KBM-7 (cell line): Measurements from ENCODE around the gene PTPN21.

ENCODE experiments used
- DNase-seq: peaks from one replicate; pipeline ENCODE4 v3.0.0-alpha.2; 2015
- in situ Hi-C: fragments of 300-500 bp; cut with MboI; formaldehyde crosslinking; loops from 2 replicates; pipeline ENCODE4 v1.14.3; 2020; ENCODE audit warnings: low sequenced_read_pairs, low pct_unique_long_range_greater_than_20kb, mixed read lengths

Gene PTPN21

DNA sequence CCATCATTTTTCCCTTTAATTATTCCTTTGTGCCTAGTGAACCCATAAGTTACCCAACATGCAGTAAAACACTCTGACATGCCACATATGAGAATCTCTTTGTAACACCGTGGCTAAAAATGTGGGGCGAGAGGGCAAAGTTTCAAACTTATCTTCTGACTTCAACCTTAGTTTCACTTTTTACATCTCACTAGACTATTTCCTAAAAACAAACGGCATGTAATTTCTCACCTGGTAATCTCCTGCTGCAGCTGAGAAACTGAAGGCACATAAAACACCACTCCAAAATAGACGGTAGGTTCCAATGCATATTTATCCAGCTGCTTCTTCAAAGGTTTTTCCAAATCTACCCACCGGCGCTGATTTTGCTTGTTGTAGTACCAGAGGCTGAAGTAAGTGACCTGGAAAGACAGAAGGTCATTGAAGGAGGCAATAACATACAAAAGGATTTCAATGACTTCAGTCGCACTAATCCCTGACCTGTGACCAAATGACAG, 37.9 kb downstream of the PTPN21 start:
- no peak for DNase-seq
- in situ Hi-C loops, result no loop called here

- in situ Hi-C loops, result no loop called here
- no peak for DNase-seq
Measured at GRCh38 chr14:88515499-88516221, 39.1 kb downstream of the PTPN21 start.

DNA sequence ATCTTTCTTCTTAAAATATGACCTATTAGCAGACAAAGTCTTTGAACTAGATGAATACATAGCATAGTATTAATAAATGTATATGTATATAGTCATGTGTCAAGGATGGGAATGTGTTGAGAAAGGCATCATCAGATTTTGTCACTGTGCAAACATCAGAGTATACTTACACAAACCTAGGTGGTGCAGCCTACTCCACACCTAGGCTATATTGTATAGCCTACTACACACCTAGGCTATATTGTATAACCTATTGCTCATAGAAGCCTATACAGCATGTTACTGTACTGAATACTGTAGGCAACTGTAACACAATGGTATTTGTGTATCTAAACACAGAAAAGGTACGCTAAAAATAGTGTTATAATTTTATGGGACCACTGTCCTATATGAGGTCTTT, 47.6 kb downstream of the PTPN21 start:
- in situ Hi-C loops, result no loop called here
- no peak for DNase-seq

GRCh38 chr14:88505621-88506020, 49.2 kb downstream of the PTPN21 start:
- DNase-seq, result no peak

GRCh38 chr14:88504602-88505001, 50.2 kb downstream of the PTPN21 start:
- in situ Hi-C loops, result no loop called here
- DNase-seq, result no peak

More at GRCh38 chr14:88505621-88506020, 49.2 kb downstream of the PTPN21 start:
- in situ Hi-C loops, result no loop called here

DNA sequence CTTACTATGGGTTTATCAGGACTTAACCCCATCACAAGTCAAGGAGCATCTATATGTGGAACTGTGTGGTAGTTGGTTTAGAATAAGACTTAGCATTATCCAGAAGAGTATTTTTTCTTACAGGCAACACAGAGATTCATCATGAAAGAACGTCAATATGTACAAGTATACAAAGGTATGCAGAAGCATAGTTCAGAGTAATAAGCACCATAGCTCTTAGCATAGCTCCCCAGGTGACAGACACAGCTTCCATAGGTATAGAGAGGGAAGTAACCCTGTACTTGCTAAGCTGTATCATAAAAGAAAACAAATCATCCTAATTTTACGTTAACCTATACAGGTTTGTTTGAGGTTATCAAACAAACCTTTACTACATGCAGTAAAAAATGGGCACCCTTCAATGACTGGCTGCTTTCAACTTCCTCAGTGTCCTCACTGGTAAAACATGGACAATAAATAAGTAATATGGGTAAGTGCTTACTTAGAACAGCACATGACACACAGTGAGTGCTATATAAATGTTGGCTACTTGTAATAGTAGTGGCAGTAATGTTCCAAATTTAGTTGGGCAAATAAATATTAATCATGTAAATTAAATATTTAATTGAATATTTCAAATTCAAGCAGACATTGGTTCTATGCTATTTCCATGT, 50.9 kb downstream of the PTPN21 start:
- in situ Hi-C loops, result no loop called here
- no peak for DNase-seq

DNA sequence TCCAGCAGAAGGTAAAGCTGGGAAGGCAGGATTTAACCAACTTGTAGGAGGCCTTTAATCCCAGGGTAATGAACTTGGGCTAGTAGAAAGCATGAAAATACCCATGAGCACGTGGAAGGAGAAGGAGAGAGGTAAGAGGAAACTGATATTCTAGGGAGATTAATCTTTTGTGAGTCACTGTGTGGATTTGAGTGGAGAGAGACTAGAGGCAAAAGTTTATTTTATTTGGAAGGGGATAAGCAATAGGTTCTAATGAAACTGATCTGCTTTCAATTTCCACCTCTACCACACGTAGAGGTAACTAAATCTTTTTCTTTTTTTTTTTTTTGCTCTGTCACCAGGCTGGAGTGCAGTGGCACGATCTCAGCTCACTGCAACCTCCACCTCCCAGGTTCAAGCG, 52.1 kb downstream of the PTPN21 start:
- no peak for DNase-seq
- in situ Hi-C loops, result no loop called here

DNA sequence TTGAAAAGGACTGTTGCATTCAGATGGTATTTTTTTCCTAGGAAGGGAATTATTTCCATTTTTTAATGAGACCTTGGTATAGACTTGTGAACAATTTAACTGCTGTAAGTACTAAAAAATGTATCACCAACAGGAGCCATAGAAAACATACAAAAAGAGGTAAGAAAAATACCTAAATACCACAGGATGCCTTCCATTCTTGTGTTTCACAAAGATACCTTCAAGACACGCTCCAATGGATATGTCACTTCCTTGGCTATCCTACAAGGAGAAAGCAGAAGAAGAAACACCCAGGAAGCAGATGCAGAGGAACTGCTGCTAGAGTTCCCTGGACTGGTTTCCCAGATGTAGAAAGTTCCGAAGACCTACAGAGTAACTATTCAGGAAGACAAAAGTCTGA, 54.2 kb downstream of the PTPN21 start:
- DNase-seq, result no peak
- in situ Hi-C loops, result no loop called here

GRCh38 chr14:88499225-88499624, 55.6 kb downstream of the PTPN21 start:
- in situ Hi-C loops, result no loop called here
- no peak for DNase-seq

DNA sequence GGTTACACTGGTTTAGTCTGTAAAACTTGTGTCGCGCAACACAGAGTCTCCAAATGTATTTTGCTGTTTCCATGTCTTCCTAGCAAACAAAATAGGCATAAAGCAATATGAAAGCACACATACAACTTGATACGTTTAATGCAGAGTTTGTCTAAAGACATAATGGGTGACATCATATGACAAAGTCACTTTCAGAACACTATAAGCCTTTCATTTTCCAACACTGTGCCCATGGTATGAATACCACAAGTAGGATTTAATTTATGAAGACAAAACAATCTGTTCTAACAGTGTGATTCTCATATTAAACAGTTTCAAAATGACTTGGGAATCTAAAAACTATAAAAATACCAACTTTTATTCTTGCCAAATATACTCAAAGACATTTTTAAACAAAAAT, 58.4 kb downstream of the PTPN21 start:
- in situ Hi-C loops, result no loop called here
- no peak for DNase-seq

DNA sequence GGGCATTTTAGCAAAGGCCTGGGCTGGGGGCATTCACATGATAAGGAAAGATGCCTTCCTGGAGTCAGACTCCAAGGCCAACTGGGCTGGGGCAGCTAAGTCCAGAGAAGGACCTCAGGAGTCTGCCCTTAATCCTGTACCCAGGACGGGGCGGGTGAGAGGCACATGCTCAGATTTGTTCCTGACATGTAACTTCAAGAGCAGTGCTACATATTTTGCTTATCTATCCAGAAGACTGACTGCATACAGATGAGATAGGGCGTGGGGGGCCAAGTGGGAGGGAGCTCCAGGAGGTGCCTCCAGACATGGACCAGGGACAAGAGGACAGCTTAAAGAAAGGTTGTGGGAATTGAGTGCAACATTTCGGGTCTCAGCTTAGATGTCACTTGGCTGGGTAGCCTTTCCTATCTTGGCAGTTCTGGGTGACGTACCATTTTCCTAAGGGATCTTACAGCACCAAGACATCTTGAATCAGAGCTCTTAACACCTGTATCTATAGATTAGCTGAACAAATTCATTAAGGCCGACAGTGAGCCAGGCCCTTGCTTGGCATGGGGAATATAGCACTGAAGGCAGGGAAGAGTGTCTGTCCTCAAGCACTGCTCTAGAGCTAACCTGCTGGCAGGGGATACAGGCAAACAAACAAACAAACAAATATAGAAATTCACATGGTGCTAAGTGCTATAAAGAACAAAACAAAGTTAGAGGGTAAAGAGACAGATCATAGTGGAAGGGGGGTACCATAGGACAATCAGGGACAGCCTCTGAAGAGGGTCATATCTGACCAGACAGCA, 61.2 kb downstream of the PTPN21 start:
- no peak for DNase-seq
- in situ Hi-C loops, result no loop called here

DNA sequence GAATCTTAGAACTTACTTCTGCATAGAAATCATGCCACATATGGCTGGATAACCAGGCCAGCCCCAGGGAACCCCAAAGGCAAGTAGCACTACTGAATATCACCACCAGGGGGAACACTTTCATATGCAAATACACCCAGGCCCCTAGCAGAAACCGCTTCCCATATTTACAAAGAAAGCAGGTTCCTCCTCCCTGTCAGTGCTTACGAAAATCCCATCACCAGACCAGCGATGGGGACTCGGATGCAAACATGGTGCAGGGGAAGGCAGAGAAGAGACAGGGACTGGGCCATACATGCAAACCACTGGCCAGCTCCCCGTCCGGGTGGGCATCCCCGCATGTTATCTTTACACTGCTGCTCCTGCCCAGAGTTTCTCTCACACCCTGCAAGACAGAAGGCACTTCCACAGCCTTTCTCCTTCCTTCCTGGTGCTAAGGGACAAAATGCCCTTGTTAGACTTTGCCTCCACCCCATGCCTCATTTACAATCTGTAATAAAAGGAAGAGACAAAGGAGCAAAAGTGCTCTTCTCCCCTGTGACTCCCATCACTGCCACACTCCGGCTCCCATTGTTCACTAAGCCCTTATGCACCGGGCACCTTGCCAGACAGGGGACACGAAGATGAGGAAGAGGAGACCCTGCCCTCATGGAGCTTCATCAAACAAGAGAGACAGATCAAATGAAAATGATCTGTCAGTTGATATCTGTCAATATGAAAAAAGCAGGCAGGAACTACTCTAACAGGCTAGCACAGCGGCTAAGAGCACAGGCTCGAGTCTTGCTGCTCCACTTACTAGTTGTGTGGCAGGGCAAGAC, 62.3 kb downstream of the PTPN21 start:
- peak; percentile 92 for DNase-seq
- in situ Hi-C loops, result no loop called here

DNA sequence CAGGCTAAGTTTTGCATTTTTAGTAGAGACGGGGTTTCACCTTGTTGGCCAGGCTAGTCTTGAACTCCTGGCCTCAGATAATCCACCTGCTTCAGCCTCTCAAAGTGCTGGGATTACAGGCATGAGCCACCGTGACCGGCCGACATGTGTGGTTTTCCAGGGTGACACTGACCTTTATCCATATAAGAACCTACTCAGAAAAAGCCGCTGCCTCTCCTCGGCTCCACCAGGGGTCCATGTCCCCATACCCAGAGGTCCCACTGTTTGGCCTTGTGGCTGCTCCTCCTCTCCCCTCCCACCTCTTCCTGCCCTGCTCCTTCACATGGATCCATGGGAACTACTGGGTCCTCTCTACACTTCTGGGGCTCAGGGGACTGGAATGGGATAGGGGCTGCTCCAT, 64.6 kb downstream of the PTPN21 start:
- in situ Hi-C loops, result no loop called here
- DNase-seq, result no peak

GRCh38 chr14:88488897-88489296, 65.9 kb downstream of the PTPN21 start:
- DNase-seq, result no peak
- in situ Hi-C loops, result no loop called here

DNA sequence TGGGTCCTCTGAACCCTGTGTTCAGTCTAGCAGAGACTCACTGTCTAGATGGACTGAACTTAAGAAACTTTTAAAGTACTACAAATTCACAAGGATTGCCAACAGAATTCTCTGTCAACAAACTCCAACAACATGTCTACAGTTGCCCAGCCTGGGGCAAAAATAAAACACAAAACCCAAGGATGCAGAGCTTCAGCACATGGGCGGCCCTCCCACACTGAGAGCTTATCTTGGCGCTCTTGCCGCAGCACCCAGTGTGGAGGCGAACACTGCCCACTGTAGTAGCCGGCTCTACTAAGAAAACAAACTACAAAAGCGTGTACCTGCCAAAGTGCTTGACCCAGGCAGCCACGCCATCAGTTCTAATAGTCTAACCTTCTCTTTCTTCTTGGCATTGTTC, 66.7 kb downstream of the PTPN21 start:
- no peak for DNase-seq
- in situ Hi-C loops, result no loop called here

GRCh38 chr14:88482524-88482923, 72.3 kb downstream of the PTPN21 start:
- in situ Hi-C loops, result no loop called here
- no peak for DNase-seq

DNA sequence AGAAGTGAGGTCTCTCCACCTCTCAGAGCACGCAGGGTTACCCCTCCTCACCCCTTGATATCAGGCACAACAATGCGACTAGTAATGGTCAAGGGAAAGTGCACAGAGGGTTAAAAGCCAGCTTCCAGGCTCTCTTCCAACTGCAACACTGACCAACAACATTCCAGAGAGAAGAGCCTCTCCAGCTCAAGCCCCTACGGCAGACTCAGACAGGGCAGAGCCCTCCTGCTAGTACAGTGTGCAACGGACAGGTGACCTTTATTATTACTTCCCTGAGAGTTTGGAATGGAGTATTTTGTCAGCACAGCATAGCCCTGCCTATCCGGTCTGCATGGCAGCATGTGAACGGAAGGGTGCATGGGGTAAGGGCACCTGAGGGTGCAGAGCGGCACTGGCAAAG, 73.0 kb downstream of the PTPN21 start:
- no peak for DNase-seq
- in situ Hi-C loops, result no loop called here

DNA sequence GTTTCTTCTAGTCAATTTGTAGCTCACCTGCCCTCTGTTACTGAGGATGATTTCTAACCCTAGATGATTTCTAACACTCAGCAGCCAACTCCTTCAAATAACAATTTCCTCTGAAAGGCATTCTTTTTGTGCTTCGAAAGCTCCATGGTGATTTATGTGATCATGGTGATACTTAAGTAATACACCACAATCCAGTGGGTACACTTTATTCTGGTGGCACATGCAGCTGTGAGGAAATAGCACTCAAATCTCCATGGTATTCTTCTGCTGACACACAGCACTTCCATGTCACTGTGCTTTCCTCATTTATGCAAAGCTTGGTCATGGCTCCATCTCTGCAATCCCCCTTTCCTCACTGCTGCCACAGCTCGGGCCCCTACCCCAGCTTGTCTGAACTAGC, 73.7 kb downstream of the PTPN21 start:
- no peak for DNase-seq
- in situ Hi-C loops, result no loop called here

- no peak for DNase-seq
- in situ Hi-C loops, result no loop called here
Measured at GRCh38 chr14:88479574-88479987, 75.2 kb downstream of the PTPN21 start.
